Thyroid gland (tissue), 4 donors: ENCODE data around the gene SLC51B. TPM values are rescaled to one million over a fixed set of nuclear protein-coding genes. Genes with fewer than 3 reads are reported as not detected.

Source experiments
- DNase-seq, 2 donors: peaks; one replicate each; pipeline ENCODE4 v3.0.0-alpha.2; 2019
- H3K27ac ChIP-seq, 3 donors: fragments of 200-600 bp; sonication (generic); 1 replicate in 2 of 3; 2 replicates in 1 of 3; pipeline ENCODE4 v1.5.1; 2016 to 2019; ENCODE audit warnings: mild to moderate bottlenecking in 1 of 3, moderate library complexity in 1 of 3
- H3K27me3 ChIP-seq: fragments of 200-600 bp; sonication (generic); one replicate; pipeline ENCODE4 v1.5.1; 2019
- H3K36me3 ChIP-seq, 2 donors: fragments of 200-600 bp; sonication (generic); one replicate each; pipeline ENCODE4 v1.5.1; 2016 to 2019
- H3K4me1 ChIP-seq, 2 donors: fragments of 200-600 bp; sonication (generic); one replicate each; pipeline ENCODE4 v1.5.1; 2017 to 2019
- H3K4me3 ChIP-seq, 3 donors: fragments of 200-600 bp; sonication (generic); replicated peaks in 1 of 3; 1 replicate in 2 of 3; 2 replicates in 1 of 3; pipeline ENCODE4 v1.5.1; 2016; ENCODE audit warnings: mild to moderate bottlenecking in 1 of 3
- H3K9me3 ChIP-seq: fragments of 200-600 bp; sonication (generic); one replicate; pipeline ENCODE4 v1.5.1; 2017
- POLR2A ChIP-seq, 2 donors: fragments of 450-650 bp; IDR thresholded peaks; one replicate each; pipeline ENCODE4 v1.6.1; 2017; ENCODE audit warnings: antibody characterized with exemption in 2 of 2, mild to moderate bottlenecking in 2 of 2, moderate library complexity in 1 of 2
- WGBS, 2 donors: methylation state at CpG; one replicate each; pipeline ENCODE4 v1.1.5; 2017; 5-methylcytosine and 5-hydroxymethylcytosine counted together
- intact Hi-C: fragments of 100-400 bp; cut with DNase I; formaldehyde crosslinking; loops from one replicate; pipeline ENCODE4 v1.15.1; 2023
- total RNA-seq, 4 donors: library from RNA; depleted of rRNA; stranded (reverse); fragments of >200 nt; gene quantifications; one replicate each; pipeline ENCODE4 v1.2.3, GENCODE V29; 2016
- TF ChIP-seq, protein P1 (sequence below), 6 experiments: fragments of 200-600 bp in 3 of 6; fragments of 450-650 bp in 3 of 6; sonication (generic) in 3 of 6; IDR thresholded peaks; one replicate each; pipeline ENCODE4 v1.5.1; 2016 to 2019; ENCODE audit warnings: antibody characterized with exemption in 6 of 6, mild to moderate bottlenecking in 2 of 6, inconsistent platforms in 1 of 6, moderate library complexity in 1 of 6

The SLC51B gene
- total RNA-seq, 4 donors from 2014 or later: not detected

DNA sequence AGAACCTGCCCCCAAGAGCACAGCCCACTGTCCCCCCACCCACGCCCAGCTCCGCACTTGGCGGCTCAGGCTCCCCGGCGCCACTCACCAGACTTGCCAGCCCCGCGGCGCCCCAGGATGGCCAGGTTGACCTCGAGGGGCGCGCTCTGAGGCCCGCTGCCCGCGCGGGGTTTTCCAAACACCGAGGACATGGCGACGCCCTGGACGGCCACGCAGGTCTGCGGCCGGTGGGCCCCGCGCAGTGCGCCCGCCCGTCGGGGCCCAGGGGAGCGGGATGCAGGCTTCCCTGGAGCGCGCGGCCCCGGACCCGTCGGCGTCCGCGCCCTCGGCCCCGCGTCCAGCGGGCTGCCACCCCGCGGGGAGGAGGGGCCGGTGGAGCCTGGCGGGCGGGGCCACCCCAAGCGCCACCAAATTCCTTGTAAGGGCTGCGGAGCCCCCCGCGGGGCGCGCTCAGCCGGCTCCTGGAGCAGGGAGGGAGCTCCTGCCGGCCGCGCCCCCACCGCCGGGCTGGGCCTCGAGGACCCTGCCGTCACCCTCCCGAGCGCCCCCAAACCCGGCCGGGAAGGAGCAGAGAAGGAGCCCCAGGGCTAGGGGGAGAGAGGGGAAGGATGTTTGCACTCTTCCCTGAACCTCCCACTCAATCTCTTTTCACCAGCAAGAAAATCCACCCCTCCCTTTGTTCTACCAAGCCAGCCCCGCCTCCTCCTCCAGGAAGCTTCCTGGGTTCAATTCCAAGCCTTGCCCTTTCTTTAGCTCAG, 22.6 kb downstream of the SLC51B start, which contains the start of gene RASL12:
Gene RASL12, minus strand, starts transcription at position 347 of the 758 bp plus-strand sequence. Its CDS starts 156 bp downstream, at position 191.
- intact Hi-C loops: no loop called here
- no peaks in the 10 kb centered on the region for H3K36me3 ChIP-seq
- 8 to 16% methylated on average over 18 of the region's 66 CpGs for WGBS, 2 donors
- TF ChIP-seq POLR2A (IDR thresholded peaks at IDR 0.05): no peak
- TF ChIP-seq, protein P1, sequence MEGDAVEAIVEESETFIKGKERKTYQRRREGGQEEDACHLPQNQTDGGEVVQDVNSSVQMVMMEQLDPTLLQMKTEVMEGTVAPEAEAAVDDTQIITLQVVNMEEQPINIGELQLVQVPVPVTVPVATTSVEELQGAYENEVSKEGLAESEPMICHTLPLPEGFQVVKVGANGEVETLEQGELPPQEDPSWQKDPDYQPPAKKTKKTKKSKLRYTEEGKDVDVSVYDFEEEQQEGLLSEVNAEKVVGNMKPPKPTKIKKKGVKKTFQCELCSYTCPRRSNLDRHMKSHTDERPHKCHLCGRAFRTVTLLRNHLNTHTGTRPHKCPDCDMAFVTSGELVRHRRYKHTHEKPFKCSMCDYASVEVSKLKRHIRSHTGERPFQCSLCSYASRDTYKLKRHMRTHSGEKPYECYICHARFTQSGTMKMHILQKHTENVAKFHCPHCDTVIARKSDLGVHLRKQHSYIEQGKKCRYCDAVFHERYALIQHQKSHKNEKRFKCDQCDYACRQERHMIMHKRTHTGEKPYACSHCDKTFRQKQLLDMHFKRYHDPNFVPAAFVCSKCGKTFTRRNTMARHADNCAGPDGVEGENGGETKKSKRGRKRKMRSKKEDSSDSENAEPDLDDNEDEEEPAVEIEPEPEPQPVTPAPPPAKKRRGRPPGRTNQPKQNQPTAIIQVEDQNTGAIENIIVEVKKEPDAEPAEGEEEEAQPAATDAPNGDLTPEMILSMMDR (IDR thresholded peaks at IDR 0.05): no peak
- no peaks in the 10 kb centered on the region for H3K9me3 ChIP-seq
- H3K4me3 ChIP-seq: peak within 1 kb of the TSS in 2 of 3 donors; percentile 2 to 34
- peaks cover 15 to 44% of the 10 kb centered on the region in 2 donors for H3K4me1 ChIP-seq
- no peak for DNase-seq
- no peaks in the 10 kb centered on the region for H3K27me3 ChIP-seq
- H3K27ac ChIP-seq: peak within 1 kb of the TSS in 2 of 3 donors; percentile 11 to 69

DNA sequence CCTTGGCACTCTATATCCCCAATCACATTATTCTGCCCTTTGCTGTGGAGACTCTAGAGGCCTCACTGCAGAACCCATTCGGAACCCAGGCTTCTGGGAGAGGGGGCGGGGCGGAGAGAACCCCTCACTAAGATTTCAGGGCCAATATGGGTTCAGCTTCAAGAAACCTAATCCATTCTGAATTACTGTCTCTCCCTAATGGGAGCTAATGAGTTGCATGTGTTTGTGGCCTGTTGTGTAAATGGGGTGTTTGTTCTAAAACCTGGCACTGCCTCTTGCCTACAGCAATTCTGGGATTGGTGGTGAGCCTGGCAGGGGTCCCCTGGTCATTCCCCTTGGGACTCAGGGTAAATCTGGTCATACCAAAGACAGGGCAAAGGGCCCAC, 23.2 kb downstream of the SLC51B start:
- Histone ChIP-seq H3K27me3 (no peaks in the 10 kb centered on the region), H3K4me3 (no peak overlapping the region), H3K36me3 (no peaks in the 10 kb centered on the region), H3K4me1 (peaks cover 15 to 44% of the 10 kb centered on the region in 2 donors), H3K27ac (peak overlapping the region in 2 of 3 donors; percentile 11 to 69), H3K9me3 (no peaks in the 10 kb centered on the region)
- 67 to 86% methylated on average over 3 of the region's 3 CpGs for WGBS, 2 donors
- intact Hi-C loops: no loop called here
- TF ChIP-seq, protein P1 (IDR thresholded peaks at IDR 0.05): no peak
- no peak for TF ChIP-seq POLR2A (IDR thresholded peaks at IDR 0.05)
- DNase-seq: no peak

DNA sequence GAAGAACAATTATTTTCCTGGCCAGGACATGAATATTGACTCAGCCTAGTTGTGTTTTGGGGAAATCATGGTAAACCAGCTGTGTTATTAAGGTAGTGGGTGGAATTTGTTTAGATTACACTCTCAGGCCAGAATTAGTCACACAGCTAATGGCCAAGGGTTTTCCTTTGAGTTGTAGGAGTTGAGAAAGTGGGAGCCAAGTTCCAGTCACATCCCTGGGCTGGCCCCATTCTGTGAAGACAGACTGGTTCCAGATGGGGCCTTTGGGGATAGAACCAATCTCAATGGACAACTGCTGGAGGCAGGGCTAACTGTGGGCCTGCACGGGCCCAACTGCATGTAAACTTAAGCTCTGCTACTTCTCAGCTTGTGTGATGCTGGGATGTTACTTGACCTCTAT, 24.0 kb downstream of the SLC51B start:
- DNase-seq: no peak
- Histone ChIP-seq H3K9me3 (no peaks in the 10 kb centered on the region), H3K4me3 (no peak overlapping the region), H3K36me3 (no peaks in the 10 kb centered on the region), H3K27ac (no peak overlapping the region), H3K27me3 (no peaks in the 10 kb centered on the region), H3K4me1 (peaks cover 15 to 44% of the 10 kb centered on the region in 2 donors)
- WGBS, 2 donors: 20 to 78% methylated on average over 1 of the region's 1 CpG
- TF ChIP-seq, protein P1 (IDR thresholded peaks at IDR 0.05): no peak
- no peak for TF ChIP-seq POLR2A (IDR thresholded peaks at IDR 0.05)
- intact Hi-C loops: no loop called here

DNA sequence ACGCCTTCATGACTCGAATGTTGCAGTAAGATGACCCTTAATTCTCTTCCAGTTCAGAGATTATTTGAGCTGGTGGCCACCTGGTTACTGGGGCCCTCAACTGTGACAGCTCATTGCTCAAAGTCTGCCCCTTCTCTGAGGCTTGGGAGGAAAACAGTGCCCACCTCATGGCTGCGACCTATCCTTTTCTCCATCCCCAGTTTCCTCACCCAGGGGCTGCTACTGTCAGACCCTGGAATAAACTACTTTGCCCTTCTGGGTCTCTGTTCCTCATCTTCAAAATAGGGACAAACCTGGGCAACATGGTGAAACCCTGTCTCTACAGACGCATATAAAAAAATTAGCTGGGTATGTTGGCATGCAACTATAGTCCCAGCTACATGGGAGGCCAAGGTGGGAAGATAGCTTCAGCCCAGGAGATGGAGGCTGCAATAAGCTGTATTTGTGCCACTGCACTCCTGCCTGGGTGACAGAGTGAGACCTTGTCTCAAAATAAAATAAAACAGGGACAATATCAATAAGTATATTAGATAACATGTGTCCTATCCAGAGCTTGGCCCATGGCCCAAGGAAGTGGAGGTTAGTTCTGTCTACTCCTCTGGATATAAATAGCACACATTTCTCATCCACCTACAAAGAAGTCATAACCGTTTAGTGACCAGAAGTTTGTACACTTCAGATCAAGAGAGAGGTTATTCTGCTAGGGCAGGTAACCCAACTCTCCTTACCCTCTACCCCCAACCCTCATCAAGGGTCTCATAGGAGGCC, 24.8 kb downstream of the SLC51B start:
- peak; percentile 36 to 58 for DNase-seq
- H3K4me1 ChIP-seq: peaks cover 15 to 44% of the 10 kb centered on the region in 2 donors

More for the DNA sequence above, 24.8 kb downstream of the SLC51B start:
- peak overlapping the region in 1 of 3 donors; percentile 55 for H3K27ac ChIP-seq
- WGBS, 2 donors: 73 to 80% methylated on average over 5 of the region's 5 CpGs
- no peaks in the 10 kb centered on the region for H3K9me3 ChIP-seq
- no peaks in the 10 kb centered on the region for H3K27me3 ChIP-seq
- H3K4me3 ChIP-seq: no peak overlapping the region
- no peak for TF ChIP-seq POLR2A (IDR thresholded peaks at IDR 0.05)
- TF ChIP-seq, protein P1 (IDR thresholded peaks at IDR 0.05): no peak
- no peaks in the 10 kb centered on the region for H3K36me3 ChIP-seq
- intact Hi-C loops: no loop called here
